ENCODE data around the gene BTK.

Gene BTK

DNA sequence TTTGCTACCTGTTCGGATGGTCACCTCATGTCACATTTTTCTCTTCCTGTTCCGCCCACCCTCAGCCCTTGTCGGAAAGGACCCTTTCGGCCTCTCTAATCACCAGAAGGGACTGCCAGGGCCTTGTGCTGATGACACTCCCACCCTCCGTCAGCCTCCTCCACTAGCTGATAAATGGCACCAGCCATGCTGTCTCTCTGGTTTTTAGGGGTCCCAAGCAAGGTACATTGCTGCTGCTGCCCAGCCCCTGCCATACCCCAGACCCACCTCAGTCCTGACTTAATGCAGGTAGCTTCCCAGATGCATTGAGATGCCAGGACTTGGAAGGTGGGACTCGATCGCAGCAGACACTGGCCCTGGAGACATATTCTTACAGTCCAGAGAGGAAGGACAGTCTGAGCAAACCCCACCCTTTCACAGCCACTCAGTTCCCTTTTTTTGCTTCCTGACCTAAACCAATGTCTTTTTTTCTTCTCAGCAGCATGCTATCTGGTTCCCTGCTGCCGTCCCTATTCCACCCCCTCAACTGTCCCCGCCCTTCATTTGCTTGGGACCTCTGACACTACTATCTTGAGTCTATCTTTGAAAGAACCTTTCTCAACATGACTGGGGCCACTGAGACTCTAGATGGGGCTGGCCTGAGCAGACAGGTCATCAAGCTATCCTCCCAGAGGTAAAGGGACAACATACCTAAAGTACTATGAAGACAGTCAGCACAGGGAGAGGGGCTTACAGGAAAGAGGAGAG is at the start of gene BTK:
Gene BTK, minus strand, starts transcription at position 397 of the 747 bp plus-strand sequence. CDS start 10,907 bp downstream, outside the sequence.
- H3K27ac ChIP-seq (ENCODE audit: low read length): no peak within 1 kb of the TSS
- no peak within 1 kb of the TSS for H3K4me3 ChIP-seq (ENCODE audit: low read length)
- H3K36me3 ChIP-seq (ENCODE audit: control insufficient read depth, low read depth, low read length): no peaks in the 10 kb centered on the region
- no peak within 1 kb of the TSS for H3K9ac ChIP-seq (ENCODE audit: low read length)
- H3K4me1 ChIP-seq (ENCODE audit: control insufficient read depth, low read depth, low read length): peaks cover 19% of the 10 kb centered on the region
- no peaks in the 10 kb centered on the region for H3K27me3 ChIP-seq (ENCODE audit: control insufficient read depth, insufficient read depth, low read length)
- no peaks in the 10 kb centered on the region for H3K9me3 ChIP-seq (ENCODE audit: control insufficient read depth, low read depth, low read length)

DNA sequence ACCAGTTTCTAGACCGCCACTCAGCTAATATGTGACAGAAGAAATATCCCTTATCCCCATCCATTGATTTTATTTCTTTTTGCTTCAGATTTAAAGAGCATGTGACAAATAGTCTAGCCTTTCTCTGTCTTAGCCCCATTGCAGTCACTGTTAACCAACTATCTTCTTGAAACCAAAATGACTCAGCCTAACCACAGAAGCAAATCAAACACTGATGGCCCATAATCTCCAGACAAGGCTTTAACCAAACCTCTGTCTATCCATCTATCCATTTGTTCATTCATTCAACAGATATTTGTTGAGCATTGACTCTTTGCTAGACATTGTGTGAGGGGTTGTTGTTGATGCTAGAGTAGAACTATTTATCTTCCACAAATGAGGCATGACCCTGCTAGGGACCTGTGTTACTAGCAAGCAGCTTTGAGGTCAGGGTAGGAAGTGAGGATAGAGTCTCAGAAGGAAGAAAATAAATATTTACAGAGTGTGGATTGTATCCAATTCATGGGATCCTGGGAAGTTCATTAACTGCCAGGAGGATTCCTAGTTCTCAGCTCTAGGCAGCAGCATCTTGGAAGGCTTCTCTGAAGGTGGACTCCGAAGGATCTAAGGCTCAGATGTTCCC is 44.6 kb upstream of the BTK start:
- no peak overlapping the region for H3K4me3 ChIP-seq (ENCODE audit: low read length)
- no peak overlapping the region for H3K9ac ChIP-seq (ENCODE audit: low read length)
- no peak overlapping the region for H3K27ac ChIP-seq (ENCODE audit: low read length)
- no peaks in the 10 kb centered on the region for H3K27me3 ChIP-seq (ENCODE audit: control insufficient read depth, insufficient read depth, low read length)
- peaks cover 45% of the 10 kb centered on the region for H3K36me3 ChIP-seq (ENCODE audit: control insufficient read depth, low read depth, low read length)
- H3K4me1 ChIP-seq (ENCODE audit: control insufficient read depth, low read depth, low read length): no peaks in the 10 kb centered on the region
- H3K9me3 ChIP-seq (ENCODE audit: control insufficient read depth, low read depth, low read length): no peaks in the 10 kb centered on the region

DNA sequence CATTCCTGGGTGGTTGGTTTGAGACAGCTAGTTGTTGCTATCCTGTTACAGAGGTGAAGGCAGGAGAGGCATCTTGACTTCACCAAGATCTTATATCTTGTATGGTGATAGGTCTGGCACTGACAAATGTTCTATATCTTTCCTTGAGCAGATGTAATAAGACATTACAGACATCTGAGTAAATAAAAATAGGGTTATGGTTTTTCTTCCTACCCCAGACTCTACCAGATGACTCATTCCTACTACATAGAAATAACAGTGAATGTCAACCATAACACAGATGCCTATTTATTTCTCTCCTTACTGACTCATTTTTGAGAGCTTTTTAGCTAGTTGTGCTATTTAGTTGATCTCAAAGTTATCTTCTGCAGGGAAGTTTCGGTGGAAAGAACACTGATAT is 43.9 kb upstream of the BTK start:
- Histone ChIP-seq H3K27me3 (ENCODE audit: control insufficient read depth, insufficient read depth, low read length) (no peaks in the 10 kb centered on the region), H3K9me3 (ENCODE audit: control insufficient read depth, low read depth, low read length) (no peaks in the 10 kb centered on the region), H3K4me3 (ENCODE audit: low read length) (no peak overlapping the region), H3K4me1 (ENCODE audit: control insufficient read depth, low read depth, low read length) (no peaks in the 10 kb centered on the region), H3K27ac (ENCODE audit: low read length) (no peak overlapping the region), H3K36me3 (ENCODE audit: control insufficient read depth, low read depth, low read length) (peaks cover 47% of the 10 kb centered on the region), H3K9ac (ENCODE audit: low read length) (no peak overlapping the region)

DNA sequence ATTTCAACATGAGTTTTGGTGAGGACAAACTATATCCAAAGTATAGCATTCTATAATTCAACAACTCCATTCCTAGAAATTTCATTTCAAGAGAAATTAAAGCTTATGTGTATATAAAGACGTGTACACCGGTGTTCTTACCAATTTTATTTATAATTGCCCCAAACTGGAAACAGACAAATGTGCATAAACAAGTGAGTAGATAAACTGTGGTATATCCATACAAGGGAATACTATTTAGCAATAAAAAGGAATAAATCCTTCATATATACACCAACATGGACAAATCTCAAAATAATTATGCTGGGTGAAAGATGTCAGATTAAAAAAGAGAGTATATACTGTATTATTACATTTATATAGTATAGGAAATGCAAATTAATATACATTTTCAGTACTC is 42.0 kb upstream of the BTK start:
- no peaks in the 10 kb centered on the region for H3K4me1 ChIP-seq (ENCODE audit: control insufficient read depth, low read depth, low read length)
- H3K4me3 ChIP-seq (ENCODE audit: low read length): no peak overlapping the region
- H3K36me3 ChIP-seq (ENCODE audit: control insufficient read depth, low read depth, low read length): peaks cover 56% of the 10 kb centered on the region

DNA sequence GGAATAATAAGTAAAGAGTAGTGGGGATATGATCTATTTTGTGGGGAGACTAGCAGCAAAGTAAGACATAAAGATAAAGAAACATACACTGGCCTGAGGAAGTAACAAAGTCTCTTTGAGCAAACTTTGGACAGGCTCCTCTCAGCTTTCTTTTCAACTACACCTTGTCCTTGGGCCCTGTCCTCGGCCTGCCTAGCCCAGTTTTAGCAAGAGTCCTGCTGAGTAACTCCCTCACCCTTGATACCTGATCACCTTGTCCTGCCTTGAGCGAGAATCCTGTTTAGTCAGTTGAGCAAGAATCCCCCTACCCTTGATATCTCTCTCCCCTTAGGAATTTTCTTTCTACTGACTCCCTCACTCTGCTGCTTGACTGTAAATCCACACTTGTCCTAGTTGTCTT is 33.5 kb upstream of the BTK start:
- peak overlapping the region; percentile 74 for H3K4me3 ChIP-seq (ENCODE audit: low read length)

More for the DNA sequence above, 42.0 kb upstream of the BTK start:
- Histone ChIP-seq H3K27ac (ENCODE audit: low read length) (no peak overlapping the region), H3K27me3 (ENCODE audit: control insufficient read depth, insufficient read depth, low read length) (no peaks in the 10 kb centered on the region), H3K9ac (ENCODE audit: low read length) (no peak overlapping the region), H3K9me3 (ENCODE audit: control insufficient read depth, low read depth, low read length) (no peaks in the 10 kb centered on the region)

DNA sequence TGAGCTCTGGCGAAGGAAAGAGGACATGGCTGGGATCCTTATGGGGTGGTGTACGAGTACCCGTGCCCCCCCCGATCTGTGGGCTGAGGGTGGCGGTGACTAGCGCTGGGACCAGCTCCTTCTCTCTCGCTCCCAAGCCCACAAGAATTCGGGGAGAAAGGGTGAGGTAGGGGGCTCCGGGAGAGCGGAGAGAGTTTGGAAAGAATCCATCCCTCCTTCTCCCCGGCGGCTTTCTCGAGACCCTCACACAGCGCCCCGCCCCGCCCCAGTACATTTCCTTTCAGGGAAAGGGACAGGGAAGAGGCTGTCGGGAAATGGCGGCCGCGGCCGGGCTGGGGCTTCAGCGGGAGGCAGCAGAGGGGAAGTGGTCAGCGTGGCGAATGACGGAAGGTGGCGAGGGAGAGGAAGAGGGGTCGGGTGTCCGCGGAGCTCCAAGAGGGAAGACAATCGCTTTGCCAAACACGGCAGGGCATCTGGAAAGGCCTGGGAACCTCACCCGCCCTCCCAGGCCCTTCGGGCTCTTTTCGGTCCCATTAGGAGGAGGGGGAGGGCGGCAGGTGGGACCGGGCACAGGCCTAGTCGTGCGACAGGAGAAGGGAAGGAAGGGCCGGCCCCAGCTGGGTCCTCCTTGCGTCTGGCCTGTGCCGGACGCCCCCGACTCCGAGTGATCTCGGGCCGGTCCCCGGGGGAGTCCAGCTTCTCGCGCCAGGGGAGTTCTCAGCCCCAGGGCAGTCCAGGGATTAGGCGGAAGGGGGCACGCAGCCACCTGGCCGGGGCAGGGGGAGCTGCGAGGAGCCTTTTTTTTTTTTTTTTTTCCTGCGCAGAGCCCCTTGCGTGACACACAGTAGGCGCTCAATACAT is 32.2 kb upstream of the BTK start:
- peak overlapping the region; percentile 74 for H3K4me3 ChIP-seq (ENCODE audit: low read length)

More for the DNA sequence above, 33.5 kb upstream of the BTK start:
- H3K27ac ChIP-seq (ENCODE audit: low read length): no peak overlapping the region
- H3K9ac ChIP-seq (ENCODE audit: low read length): no peak overlapping the region
- peaks cover 15% of the 10 kb centered on the region for H3K4me1 ChIP-seq (ENCODE audit: control insufficient read depth, low read depth, low read length)
- peaks cover 5% of the 10 kb centered on the region for H3K36me3 ChIP-seq (ENCODE audit: control insufficient read depth, low read depth, low read length)
- H3K27me3 ChIP-seq (ENCODE audit: control insufficient read depth, insufficient read depth, low read length): no peaks in the 10 kb centered on the region
- no peaks in the 10 kb centered on the region for H3K9me3 ChIP-seq (ENCODE audit: control insufficient read depth, low read depth, low read length)

DNA sequence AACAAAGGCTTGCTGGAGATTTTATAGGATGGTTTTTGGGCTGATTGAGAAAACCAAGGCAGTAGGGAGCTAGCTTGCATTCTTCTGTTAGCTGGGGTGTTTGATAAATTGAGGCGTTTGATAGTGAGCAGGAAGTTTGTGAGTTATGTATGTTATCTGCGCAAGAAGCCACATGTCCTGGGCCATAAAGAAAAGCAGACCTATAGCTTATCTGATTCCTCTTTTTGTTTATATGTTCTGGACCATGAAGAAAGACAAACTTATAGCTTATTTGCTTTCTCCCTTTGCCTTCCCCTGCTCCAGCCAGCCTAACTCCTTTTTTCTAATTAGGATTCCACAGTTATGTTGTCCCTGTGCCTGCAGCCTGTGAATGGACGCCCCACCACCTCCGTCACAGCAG is 31.2 kb upstream of the BTK start:
- Histone ChIP-seq H3K9ac (ENCODE audit: low read length) (peak overlapping the region; percentile 86), H3K36me3 (ENCODE audit: control insufficient read depth, low read depth, low read length) (peaks cover 16% of the 10 kb centered on the region), H3K9me3 (ENCODE audit: control insufficient read depth, low read depth, low read length) (no peaks in the 10 kb centered on the region), H3K4me1 (ENCODE audit: control insufficient read depth, low read depth, low read length) (peaks cover 15% of the 10 kb centered on the region), H3K27me3 (ENCODE audit: control insufficient read depth, insufficient read depth, low read length) (no peaks in the 10 kb centered on the region), H3K27ac (ENCODE audit: low read length) (no peak overlapping the region), H3K4me3 (ENCODE audit: low read length) (no peak overlapping the region)

More for the DNA sequence above, 32.2 kb upstream of the BTK start:
- Histone ChIP-seq H3K27me3 (ENCODE audit: control insufficient read depth, insufficient read depth, low read length) (no peaks in the 10 kb centered on the region), H3K27ac (ENCODE audit: low read length) (peak overlapping the region; percentile 91), H3K36me3 (ENCODE audit: control insufficient read depth, low read depth, low read length) (peaks cover 6% of the 10 kb centered on the region), H3K4me1 (ENCODE audit: control insufficient read depth, low read depth, low read length) (peaks cover 15% of the 10 kb centered on the region), H3K9me3 (ENCODE audit: control insufficient read depth, low read depth, low read length) (no peaks in the 10 kb centered on the region), H3K9ac (ENCODE audit: low read length) (peak overlapping the region; percentile 86)

DNA sequence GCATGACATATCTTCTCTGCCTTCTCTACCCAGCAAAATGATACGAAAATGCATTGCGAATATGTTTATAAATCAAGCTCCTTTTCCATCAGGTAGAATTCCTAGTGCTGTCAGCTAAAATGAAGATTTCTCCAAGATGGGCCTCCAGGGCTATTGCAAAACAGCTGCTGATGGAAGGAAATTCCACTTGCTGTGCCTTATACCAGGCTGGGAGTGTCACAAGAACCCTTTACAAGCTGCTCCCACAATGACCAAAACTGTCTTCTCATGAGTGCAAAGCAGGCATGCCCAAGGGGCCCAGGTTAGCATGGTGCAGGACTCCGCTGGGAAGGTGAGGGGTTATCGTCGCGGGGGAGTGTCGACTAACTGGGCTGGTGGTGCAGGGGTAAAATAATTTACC is 30.7 kb upstream of the BTK start:
- peaks cover 15% of the 10 kb centered on the region for H3K4me1 ChIP-seq (ENCODE audit: control insufficient read depth, low read depth, low read length)
- no peak overlapping the region for H3K9ac ChIP-seq (ENCODE audit: low read length)
- no peak overlapping the region for H3K27ac ChIP-seq (ENCODE audit: low read length)
- peaks cover 21% of the 10 kb centered on the region for H3K36me3 ChIP-seq (ENCODE audit: control insufficient read depth, low read depth, low read length)
- no peak overlapping the region for H3K4me3 ChIP-seq (ENCODE audit: low read length)
- no peaks in the 10 kb centered on the region for H3K9me3 ChIP-seq (ENCODE audit: control insufficient read depth, low read depth, low read length)
- no peaks in the 10 kb centered on the region for H3K27me3 ChIP-seq (ENCODE audit: control insufficient read depth, insufficient read depth, low read length)

DNA sequence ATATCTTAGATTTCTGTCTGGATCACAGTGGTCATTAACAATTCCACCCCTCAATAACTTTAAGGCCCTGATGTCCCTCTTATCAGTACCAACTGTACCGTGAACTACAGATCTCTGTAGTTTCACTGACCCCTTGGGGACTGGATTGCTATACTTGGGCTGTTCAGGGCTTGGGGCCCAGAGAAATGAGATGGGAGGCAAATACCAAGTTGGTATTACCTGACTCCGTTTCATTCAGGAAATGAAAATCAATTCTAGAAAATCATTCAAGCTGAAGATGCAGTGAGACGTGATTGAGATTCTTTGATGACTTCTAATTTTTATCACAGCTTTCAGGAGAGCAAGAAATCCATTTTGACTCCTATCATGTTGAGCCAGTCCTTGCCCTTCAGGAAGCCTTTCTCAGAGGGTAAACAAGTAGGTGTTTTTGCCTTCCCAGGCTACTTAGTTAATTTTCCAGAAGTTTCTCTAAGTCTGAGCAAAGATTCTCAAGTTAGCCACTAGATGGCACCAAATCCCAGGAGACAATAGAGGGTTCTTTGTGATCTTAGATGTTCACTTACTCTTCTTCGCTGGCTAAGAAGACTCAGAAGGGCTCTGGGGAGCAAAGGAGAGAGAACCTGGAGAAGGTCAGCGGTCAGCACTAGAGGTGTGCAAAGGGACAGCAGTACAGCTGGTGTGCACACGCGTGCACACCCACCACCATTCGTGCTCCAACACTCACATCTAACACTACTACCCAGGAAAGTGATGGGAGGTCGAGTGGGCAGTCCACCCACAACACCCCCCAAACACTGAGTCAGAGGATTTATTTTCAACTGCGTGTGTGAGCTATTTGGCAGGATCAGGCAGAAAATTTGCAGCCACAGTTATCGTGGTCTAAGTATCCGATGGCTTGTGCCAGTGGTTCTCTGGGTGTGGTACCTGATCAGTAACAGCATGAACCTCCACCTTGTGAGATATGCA is 29.5 kb upstream of the BTK start:
- no peak overlapping the region for H3K9ac ChIP-seq (ENCODE audit: low read length)
- H3K36me3 ChIP-seq (ENCODE audit: control insufficient read depth, low read depth, low read length): peaks cover 22% of the 10 kb centered on the region
- H3K4me3 ChIP-seq (ENCODE audit: low read length): no peak overlapping the region
- H3K4me1 ChIP-seq (ENCODE audit: control insufficient read depth, low read depth, low read length): peaks cover 15% of the 10 kb centered on the region
- no peaks in the 10 kb centered on the region for H3K27me3 ChIP-seq (ENCODE audit: control insufficient read depth, insufficient read depth, low read length)
- peak overlapping the region; percentile 7 for H3K27ac ChIP-seq (ENCODE audit: low read length)
- H3K9me3 ChIP-seq (ENCODE audit: control insufficient read depth, low read depth, low read length): no peaks in the 10 kb centered on the region

DNA sequence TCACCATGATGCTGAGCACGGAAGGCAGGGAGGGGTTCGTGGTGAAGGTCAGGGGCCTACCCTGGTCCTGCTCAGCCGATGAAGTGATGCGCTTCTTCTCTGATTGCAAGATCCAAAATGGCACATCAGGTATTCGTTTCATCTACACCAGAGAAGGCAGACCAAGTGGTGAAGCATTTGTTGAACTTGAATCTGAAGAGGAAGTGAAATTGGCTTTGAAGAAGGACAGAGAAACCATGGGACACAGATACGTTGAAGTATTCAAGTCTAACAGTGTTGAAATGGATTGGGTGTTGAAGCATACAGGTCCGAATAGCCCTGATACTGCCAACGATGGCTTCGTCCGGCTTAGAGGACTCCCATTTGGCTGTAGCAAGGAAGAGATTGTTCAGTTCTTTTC is 26.0 kb upstream of the BTK start:
- H3K36me3 ChIP-seq (ENCODE audit: control insufficient read depth, low read depth, low read length): peaks cover 22% of the 10 kb centered on the region
- no peaks in the 10 kb centered on the region for H3K27me3 ChIP-seq (ENCODE audit: control insufficient read depth, insufficient read depth, low read length)
- H3K4me1 ChIP-seq (ENCODE audit: control insufficient read depth, low read depth, low read length): peaks cover 15% of the 10 kb centered on the region
- no peaks in the 10 kb centered on the region for H3K9me3 ChIP-seq (ENCODE audit: control insufficient read depth, low read depth, low read length)
- no peak overlapping the region for H3K9ac ChIP-seq (ENCODE audit: low read length)
- no peak overlapping the region for H3K27ac ChIP-seq (ENCODE audit: low read length)
- H3K4me3 ChIP-seq (ENCODE audit: low read length): no peak overlapping the region

Measured in iPS-18a (cell line).